ENCODE measurements around the gene COL25A1. TPM values are rescaled to one million over a fixed set of nuclear protein-coding genes. Genes with fewer than 3 reads are reported as not detected.
"Not testable (repeated sequence)": the region's sequence is repeated elsewhere in the genome, so short reads cannot be mapped to it uniquely, and the experiment has no call there.

COL25A1 gene
- total and polyA plus RNA-seq, 5 donors from 2014 or later, result 0.19 TPM; not detected in 4

DNA sequence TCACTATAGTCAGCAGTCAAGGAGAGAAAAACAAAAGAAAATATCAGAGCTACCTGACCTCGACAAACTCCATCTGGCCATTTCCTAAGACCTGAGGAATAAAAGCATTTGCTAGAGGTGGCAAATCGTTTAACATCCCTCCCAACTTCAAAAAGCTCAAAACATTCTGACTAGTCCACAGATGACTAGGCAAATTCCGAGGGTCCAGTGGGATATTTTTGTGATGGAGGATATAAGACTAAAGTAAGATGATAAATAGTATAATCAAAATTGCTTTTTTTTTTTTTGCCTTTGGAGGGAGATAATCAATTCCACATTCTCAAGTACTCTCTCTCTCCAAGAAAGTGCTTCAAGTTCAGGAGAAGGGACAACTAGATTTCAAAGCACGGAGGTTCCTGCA, 420.5 kb downstream of the COL25A1 start:
- ATAC-seq (ENCODE audit: low read depth in 2 of 2) (no peak), DNase-seq (no peak)
- Histone ChIP-seq H3K27ac (ENCODE audit: insufficient read depth, low read length, poor library complexity, severe bottlenecking) (no peak overlapping the region), H3K27me3 (ENCODE audit: control insufficient read depth, insufficient read depth, low read length) (no peaks in the 10 kb centered on the region), H3K4me3 (ENCODE audit: low read depth, low read length) (no peak overlapping the region), H3K36me3 (ENCODE audit: control insufficient read depth, insufficient read depth, low read length) (no peaks in the 10 kb centered on the region), H3K9me3 (ENCODE audit: control insufficient read depth in 2 of 2, low read length in 2 of 2) (no peaks in the 10 kb centered on the region), H3K4me1 (ENCODE audit: control insufficient read depth, insufficient read depth, low read length, poor library complexity, severe bottlenecking) (no peaks in the 10 kb centered on the region)
- no peaks in the 10 kb centered on the region for H3K4me1 Mint-ChIP-seq
- H3K36me3 Mint-ChIP-seq, result no peaks in the 10 kb centered on the region
- H3K27me3 Mint-ChIP-seq, result no peaks in the 10 kb centered on the region
- H3K4me3 Mint-ChIP-seq, result no peak overlapping the region
- no peak overlapping the region for H3K27ac Mint-ChIP-seq
- peaks cover 0 to 2% (median 0%) of the 10 kb centered on the region in 7 donors for H3K9me3 Mint-ChIP-seq

DNA sequence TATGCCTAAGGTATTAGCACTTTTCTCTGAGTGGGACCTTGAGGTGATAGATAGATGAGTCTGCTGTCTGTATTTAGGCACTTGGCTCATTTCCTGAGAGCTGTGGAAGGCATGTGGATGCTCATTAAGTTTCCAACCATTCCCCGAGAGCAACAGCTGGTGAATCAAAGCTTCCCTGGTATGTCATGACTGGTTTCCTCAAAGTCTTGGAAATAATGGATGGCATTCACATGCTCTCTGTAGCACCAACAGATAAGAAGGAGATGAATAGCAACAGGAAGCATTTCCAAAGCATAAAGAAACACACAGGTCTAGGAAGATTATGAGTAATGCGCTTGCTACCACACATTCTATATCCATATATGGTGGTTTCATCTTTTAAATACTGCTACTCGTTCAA, 421.3 kb downstream of the COL25A1 start:
- Mint-ChIP-seq H3K36me3 (no peaks in the 10 kb centered on the region), H3K4me3 (no peak overlapping the region), H3K4me1 (no peaks in the 10 kb centered on the region), H3K27me3 (peaks cover 1% of the 10 kb centered on the region), H3K9me3 (peaks cover 0 to 2% (median 0%) of the 10 kb centered on the region in 7 donors), H3K27ac (no peak overlapping the region)
- DNase-seq, result no peak
- H3K4me1 ChIP-seq (ENCODE audit: control insufficient read depth, insufficient read depth, low read length, poor library complexity, severe bottlenecking), result no peaks in the 10 kb centered on the region
- H3K36me3 ChIP-seq (ENCODE audit: control insufficient read depth, insufficient read depth, low read length), result no peaks in the 10 kb centered on the region
- no peaks in the 10 kb centered on the region for H3K27me3 ChIP-seq (ENCODE audit: control insufficient read depth, insufficient read depth, low read length)
- no peak overlapping the region for H3K4me3 ChIP-seq (ENCODE audit: low read depth, low read length)
- no peaks in the 10 kb centered on the region for H3K9me3 ChIP-seq (ENCODE audit: control insufficient read depth in 2 of 2, low read length in 2 of 2)
- ATAC-seq (ENCODE audit: low read depth in 2 of 2), result no peak
- no peak overlapping the region for H3K27ac ChIP-seq (ENCODE audit: insufficient read depth, low read length, poor library complexity, severe bottlenecking)

DNA sequence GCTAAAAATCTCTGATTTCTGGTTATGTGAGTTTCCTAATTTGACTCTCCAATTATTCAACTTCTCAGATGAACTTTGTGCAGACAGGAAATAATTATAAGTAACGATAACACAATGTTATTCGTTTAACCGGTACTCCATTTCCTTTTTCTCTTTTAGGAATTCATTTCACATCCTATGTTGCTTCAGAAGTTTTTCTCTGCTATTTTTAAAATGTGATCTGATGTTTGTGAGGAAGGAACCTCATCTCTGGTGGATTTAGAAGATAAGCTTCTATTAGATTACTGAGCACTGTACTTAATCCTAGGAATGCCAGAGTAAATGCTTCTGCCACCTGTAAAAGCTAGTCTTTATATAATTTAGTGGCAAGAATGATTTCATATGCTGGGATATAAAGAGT, 423.7 kb downstream of the COL25A1 start:
- H3K27ac Mint-ChIP-seq, result no peak overlapping the region
- DNase-seq, result no peak

DNA sequence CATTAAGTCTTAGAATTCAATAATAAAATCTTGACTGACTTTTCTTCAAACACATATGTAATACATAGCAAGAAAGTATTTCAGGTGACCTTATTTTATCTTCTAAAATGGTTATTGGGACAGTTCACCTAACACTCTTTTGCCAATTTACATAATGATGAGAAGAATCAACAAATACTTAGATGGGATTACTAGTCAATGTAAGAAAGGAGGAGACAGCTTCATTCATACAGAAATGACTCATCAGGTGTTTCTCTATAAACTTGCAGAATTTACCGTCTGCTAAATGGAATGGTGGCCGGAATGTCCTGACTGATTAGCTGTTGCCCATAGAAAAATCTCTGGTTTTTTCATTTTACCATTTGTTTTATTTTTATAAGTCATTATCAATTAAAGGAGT, 424.6 kb downstream of the COL25A1 start:
- Mint-ChIP-seq H3K27me3 (peaks cover 8% of the 10 kb centered on the region), H3K36me3 (no peaks in the 10 kb centered on the region), H3K4me1 (no peaks in the 10 kb centered on the region), H3K9me3 (peaks cover 0 to 2% (median 0%) of the 10 kb centered on the region in 7 donors), H3K4me3 (no peak overlapping the region), H3K27ac (no peak overlapping the region)
- Histone ChIP-seq H3K27me3 (ENCODE audit: control insufficient read depth, insufficient read depth, low read length) (no peaks in the 10 kb centered on the region), H3K4me1 (ENCODE audit: control insufficient read depth, insufficient read depth, low read length, poor library complexity, severe bottlenecking) (no peaks in the 10 kb centered on the region), H3K27ac (ENCODE audit: insufficient read depth, low read length, poor library complexity, severe bottlenecking) (no peak overlapping the region), H3K36me3 (ENCODE audit: control insufficient read depth, insufficient read depth, low read length) (no peaks in the 10 kb centered on the region), H3K9me3 (ENCODE audit: control insufficient read depth in 2 of 2, low read length in 2 of 2) (no peaks in the 10 kb centered on the region), H3K4me3 (ENCODE audit: low read depth, low read length) (no peak overlapping the region)
- ATAC-seq (ENCODE audit: low read depth in 2 of 2), result no peak
- no peak for DNase-seq

More for the DNA sequence above, 423.7 kb downstream of the COL25A1 start:
- H3K4me3 ChIP-seq (ENCODE audit: low read depth, low read length), result no peak overlapping the region
- no peaks in the 10 kb centered on the region for H3K36me3 ChIP-seq (ENCODE audit: control insufficient read depth, insufficient read depth, low read length)
- H3K4me3 Mint-ChIP-seq, result no peak overlapping the region
- no peaks in the 10 kb centered on the region for H3K27me3 ChIP-seq (ENCODE audit: control insufficient read depth, insufficient read depth, low read length)
- H3K27me3 Mint-ChIP-seq, result peaks cover 8% of the 10 kb centered on the region
- no peak overlapping the region for H3K27ac ChIP-seq (ENCODE audit: insufficient read depth, low read length, poor library complexity, severe bottlenecking)
- no peaks in the 10 kb centered on the region for H3K36me3 Mint-ChIP-seq
- H3K4me1 ChIP-seq (ENCODE audit: control insufficient read depth, insufficient read depth, low read length, poor library complexity, severe bottlenecking), result no peaks in the 10 kb centered on the region
- H3K9me3 ChIP-seq (ENCODE audit: control insufficient read depth in 2 of 2, low read length in 2 of 2), result no peaks in the 10 kb centered on the region
- ATAC-seq (ENCODE audit: low read depth in 2 of 2), result no peak
- H3K4me1 Mint-ChIP-seq, result no peaks in the 10 kb centered on the region
- peaks cover 0 to 2% (median 0%) of the 10 kb centered on the region in 7 donors for H3K9me3 Mint-ChIP-seq

DNA sequence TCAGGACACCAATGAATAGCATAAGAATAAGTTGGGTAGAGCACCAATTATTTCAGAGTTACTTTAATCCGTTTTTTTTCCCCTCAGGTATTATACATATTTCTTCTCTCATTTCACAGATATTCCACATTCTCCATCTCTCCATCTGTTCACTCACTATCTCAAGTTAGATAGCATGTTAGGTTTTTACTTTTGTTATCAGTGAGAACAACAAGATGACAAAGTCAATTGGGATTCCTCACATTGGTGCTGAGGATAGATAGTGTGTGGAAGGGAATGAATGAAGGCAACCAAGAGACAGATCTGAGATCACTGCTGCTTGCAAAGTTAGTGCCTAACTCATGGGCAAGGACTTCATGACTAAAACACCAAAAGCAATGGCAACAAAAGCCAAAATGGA, 427.7 kb downstream of the COL25A1 start:
- H3K27me3 Mint-ChIP-seq, result peaks cover 8% of the 10 kb centered on the region
- DNase-seq (no peak), ATAC-seq (ENCODE audit: low read depth in 2 of 2) (no peak)
- no peak overlapping the region for H3K27ac Mint-ChIP-seq
- no peaks in the 10 kb centered on the region for H3K9me3 Mint-ChIP-seq
- Histone ChIP-seq H3K27ac (ENCODE audit: insufficient read depth, low read length, poor library complexity, severe bottlenecking) (no peak overlapping the region), H3K4me3 (ENCODE audit: low read depth, low read length) (no peak overlapping the region), H3K27me3 (ENCODE audit: control insufficient read depth, insufficient read depth, low read length) (no peaks in the 10 kb centered on the region), H3K9me3 (ENCODE audit: control insufficient read depth in 2 of 2, low read length in 2 of 2) (no peaks in the 10 kb centered on the region), H3K4me1 (ENCODE audit: control insufficient read depth, insufficient read depth, low read length, poor library complexity, severe bottlenecking) (no peaks in the 10 kb centered on the region), H3K36me3 (ENCODE audit: control insufficient read depth, insufficient read depth, low read length) (no peaks in the 10 kb centered on the region)
- H3K4me1 Mint-ChIP-seq, result no peaks in the 10 kb centered on the region
- no peak overlapping the region for H3K4me3 Mint-ChIP-seq
- no peaks in the 10 kb centered on the region for H3K36me3 Mint-ChIP-seq

DNA sequence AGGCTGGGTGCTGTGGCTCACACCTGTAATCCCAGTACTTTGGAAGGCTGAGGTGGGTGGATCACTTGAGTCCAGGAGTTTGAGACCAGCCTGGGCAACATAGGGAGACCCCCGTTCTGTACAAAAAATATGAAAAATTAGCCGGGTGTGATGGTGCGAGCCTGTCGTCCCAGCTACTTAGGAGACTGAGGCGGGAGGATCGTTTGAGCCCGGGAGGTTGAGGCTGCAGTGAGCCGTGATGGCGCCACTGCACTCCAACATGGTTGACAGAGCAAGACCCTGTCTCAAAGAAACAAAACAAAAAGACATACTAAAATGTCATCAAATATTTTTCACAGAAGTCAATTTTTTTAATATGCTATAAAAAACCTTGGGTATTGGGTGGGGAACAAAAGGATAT, 432.5 kb downstream of the COL25A1 start:
- not testable (repeated sequence) for DNase-seq; H3K4me3 ChIP-seq (ENCODE audit: low read depth, low read length); H3K27ac ChIP-seq (ENCODE audit: insufficient read depth, low read length, poor library complexity, severe bottlenecking); ATAC-seq (ENCODE audit: low read depth in 2 of 2); H3K36me3 Mint-ChIP-seq; H3K27me3 ChIP-seq (ENCODE audit: control insufficient read depth, insufficient read depth, low read length); H3K27ac Mint-ChIP-seq; H3K9me3 Mint-ChIP-seq; H3K9me3 ChIP-seq (ENCODE audit: control insufficient read depth in 2 of 2, low read length in 2 of 2); H3K36me3 ChIP-seq (ENCODE audit: control insufficient read depth, insufficient read depth, low read length); H3K4me1 Mint-ChIP-seq; H3K4me1 ChIP-seq (ENCODE audit: control insufficient read depth, insufficient read depth, low read length, poor library complexity, severe bottlenecking); H3K4me3 Mint-ChIP-seq
- H3K27me3 Mint-ChIP-seq, result peaks cover 11% of the 10 kb centered on the region

DNA sequence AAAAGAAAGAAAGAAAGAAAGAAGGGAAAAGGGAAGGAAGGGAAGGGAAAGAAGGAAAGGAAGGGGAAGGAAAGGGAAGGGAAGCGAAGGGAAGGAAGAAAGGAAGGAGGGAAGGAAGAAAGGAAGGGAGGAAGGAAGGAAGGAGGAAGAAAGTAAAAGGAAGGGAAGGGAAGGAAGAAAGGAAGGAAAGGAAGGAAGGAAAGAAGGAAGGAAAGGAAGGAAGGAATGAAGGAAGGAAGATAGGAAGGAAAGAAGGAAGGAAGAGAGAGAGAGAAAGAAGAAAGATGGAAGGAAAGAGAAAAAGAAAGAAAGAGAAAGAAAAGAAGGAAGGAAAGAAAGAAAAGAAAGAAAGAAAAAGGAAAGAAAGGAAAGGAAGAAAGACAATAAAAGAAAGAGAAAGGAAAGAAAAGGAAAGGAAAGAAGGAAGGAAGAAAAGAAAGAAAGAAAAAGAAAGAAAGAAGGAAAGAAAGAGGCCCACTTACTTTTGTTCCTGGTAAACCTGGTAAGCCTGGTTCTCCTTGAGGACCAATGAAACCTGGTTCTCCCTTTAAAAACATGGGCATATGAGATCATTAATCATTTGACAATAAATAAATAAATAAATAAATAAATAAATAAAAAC, 433.7 kb downstream of the COL25A1 start:
- no peak overlapping the region for H3K27ac Mint-ChIP-seq
- H3K9me3 Mint-ChIP-seq, result peaks cover 0 to 1% (median 0%) of the 10 kb centered on the region in 7 donors
- no peak overlapping the region for H3K4me3 Mint-ChIP-seq
- no peaks in the 10 kb centered on the region for H3K36me3 Mint-ChIP-seq
- DNase-seq, result no peak
- Histone ChIP-seq H3K27ac (ENCODE audit: insufficient read depth, low read length, poor library complexity, severe bottlenecking) (no peak overlapping the region), H3K27me3 (ENCODE audit: control insufficient read depth, insufficient read depth, low read length) (no peaks in the 10 kb centered on the region), H3K9me3 (ENCODE audit: control insufficient read depth in 2 of 2, low read length in 2 of 2) (no peaks in the 10 kb centered on the region), H3K36me3 (ENCODE audit: control insufficient read depth, insufficient read depth, low read length) (no peaks in the 10 kb centered on the region), H3K4me1 (ENCODE audit: control insufficient read depth, insufficient read depth, low read length, poor library complexity, severe bottlenecking) (no peaks in the 10 kb centered on the region), H3K4me3 (ENCODE audit: low read depth, low read length) (no peak overlapping the region)
- no peak for ATAC-seq (ENCODE audit: low read depth in 2 of 2)
- no peaks in the 10 kb centered on the region for H3K4me1 Mint-ChIP-seq
- peaks cover 11% of the 10 kb centered on the region for H3K27me3 Mint-ChIP-seq

DNA sequence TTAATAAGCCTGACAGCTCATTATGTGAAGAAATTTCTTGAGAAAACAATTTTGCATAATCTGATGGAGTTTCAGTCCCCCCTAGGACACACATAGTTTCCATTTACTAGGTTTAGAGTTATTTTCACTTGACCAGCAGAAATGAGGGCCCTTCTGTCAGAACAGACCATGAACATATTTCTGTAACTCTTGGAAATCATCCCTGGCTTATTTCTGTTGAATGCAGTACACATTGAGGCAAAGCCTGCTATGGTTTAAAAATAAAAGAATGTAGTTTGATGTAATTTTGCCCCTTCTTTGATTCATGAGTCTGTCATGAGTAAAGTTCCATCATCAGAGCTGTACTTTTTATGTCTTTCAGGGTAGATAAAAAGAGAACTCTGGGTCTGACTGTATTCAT, 435.0 kb downstream of the COL25A1 start:
- H3K27me3 ChIP-seq (ENCODE audit: control insufficient read depth, insufficient read depth, low read length), result no peaks in the 10 kb centered on the region
- Mint-ChIP-seq H3K9me3 (peaks cover 0 to 1% (median 0%) of the 10 kb centered on the region in 7 donors), H3K27me3 (peaks cover 11% of the 10 kb centered on the region), H3K27ac (no peak overlapping the region), H3K36me3 (no peaks in the 10 kb centered on the region), H3K4me3 (no peak overlapping the region), H3K4me1 (no peaks in the 10 kb centered on the region)
- H3K4me3 ChIP-seq (ENCODE audit: low read depth, low read length), result no peak overlapping the region
- DNase-seq, result no peak
- H3K9me3 ChIP-seq (ENCODE audit: control insufficient read depth in 2 of 2, low read length in 2 of 2), result no peaks in the 10 kb centered on the region
- no peak for ATAC-seq (ENCODE audit: low read depth in 2 of 2)
- no peaks in the 10 kb centered on the region for H3K36me3 ChIP-seq (ENCODE audit: control insufficient read depth, insufficient read depth, low read length)
- no peak overlapping the region for H3K27ac ChIP-seq (ENCODE audit: insufficient read depth, low read length, poor library complexity, severe bottlenecking)
- H3K4me1 ChIP-seq (ENCODE audit: control insufficient read depth, insufficient read depth, low read length, poor library complexity, severe bottlenecking), result no peaks in the 10 kb centered on the region

Measured in CD4-positive, CD25-positive, alpha-beta regulatory T cell (primary cell).